ENCODE results near the gene STARD6.

- TF ChIP-seq POLR2A (IDR thresholded peaks at IDR 0.05): no peak
- no peak for TF ChIP-seq CTCF (IDR thresholded peaks at IDR 0.05)
- no peak for TF ChIP-seq POLR2AphosphoS5 (IDR thresholded peaks at IDR 0.05)
- TF ChIP-seq EP300 (IDR thresholded peaks at IDR 0.05): no peak
These were observed 24.4 kb upstream of the STARD6 start for GRCh38 chr18:54382076-54382475.

Measured in sigmoid colon (tissue), 4 donors.